Colon (tissue), 2 donors: Measurements from ENCODE around the gene CALD1.
"Not testable (repeated sequence)": the region's sequence is repeated elsewhere in the genome, so short reads cannot be mapped to it uniquely, and the experiment has no call there.

ENCODE experiments used
- FAIRE-seq: peaks from 2 replicates; lab custom pipeline; 2012; peaks lifted over from hg19 to GRCh38; lab: Jason Lieb, UNC
- donor health status: control.
- donor health status: control.

CALD1 gene

DNA sequence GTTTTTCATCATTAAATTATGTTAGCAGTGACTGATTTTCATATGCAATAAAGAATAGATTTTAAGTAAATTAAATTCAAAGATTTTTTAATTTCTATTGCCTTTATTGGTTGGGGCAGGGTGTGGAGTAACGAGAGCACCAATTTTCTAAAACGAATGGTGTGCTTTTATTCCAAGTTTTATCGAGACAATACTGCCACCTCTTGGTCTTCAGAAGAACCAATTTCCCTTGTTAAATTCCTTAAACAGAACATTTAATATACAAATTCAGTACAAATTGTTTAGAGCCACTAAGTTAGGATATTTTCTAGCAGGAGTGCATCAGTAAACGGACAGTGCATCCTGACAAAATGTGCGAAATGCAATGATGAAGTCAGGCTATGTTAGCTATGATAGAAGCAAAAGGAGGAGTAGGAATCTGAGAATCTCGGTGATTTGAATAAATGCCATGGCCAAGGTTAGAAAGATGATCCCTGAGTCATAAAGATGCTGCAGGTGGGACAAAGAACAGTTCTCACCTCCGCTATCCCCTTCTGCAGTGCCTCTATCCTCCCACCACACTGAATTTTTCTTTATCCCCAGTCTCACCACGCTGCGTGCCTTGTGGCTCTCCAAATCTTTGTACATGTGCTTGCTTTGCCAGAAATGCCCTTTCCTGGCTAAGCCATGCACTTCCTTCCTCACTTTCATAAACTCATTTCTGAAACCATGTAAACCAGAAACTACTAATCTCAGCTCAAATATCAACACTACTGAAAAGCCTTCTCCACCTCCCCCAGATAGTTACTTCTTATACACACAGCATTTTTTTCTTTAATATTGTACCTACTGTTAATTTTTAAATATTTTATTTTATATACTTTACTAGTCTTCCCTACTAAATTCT, 175.0 kb downstream of the CALD1 start:
- FAIRE-seq, result no peak

DNA sequence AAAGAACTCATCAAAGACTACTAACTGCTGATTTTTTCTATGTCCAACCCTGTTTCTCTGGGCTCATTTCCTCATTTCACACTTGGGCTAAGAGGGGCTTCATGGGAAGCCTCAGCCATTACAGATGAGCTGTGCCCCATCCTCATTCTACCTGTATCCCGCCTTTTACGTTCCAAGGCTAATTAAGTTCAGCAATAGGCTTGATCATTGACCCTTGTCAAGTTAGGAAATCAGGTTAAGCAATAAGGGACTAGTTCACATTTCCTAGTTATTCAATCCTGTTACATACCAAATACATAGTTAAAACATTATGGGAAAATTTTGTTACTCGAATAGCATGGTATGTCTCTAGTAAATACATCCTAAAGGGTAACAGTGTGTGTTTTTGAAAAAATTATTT, 177.6 kb downstream of the CALD1 start:
- no peak for FAIRE-seq

DNA sequence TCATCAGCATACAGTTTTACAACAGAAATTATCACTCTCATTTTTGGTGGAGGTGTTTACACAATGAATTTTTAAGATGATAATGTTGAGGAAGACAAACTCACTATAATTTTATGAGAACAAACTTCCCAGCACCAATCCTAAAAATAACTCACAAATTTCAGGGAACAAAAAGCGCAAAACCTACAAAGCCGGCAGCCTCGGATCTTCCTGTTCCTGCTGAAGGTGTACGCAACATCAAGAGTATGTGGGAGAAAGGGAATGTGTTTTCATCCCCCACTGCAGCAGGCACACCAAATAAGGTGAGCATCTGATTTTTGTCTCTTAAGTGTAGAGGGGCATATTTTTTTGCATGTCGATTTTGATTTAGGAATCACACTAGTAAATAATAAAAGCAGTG, 180.4 kb downstream of the CALD1 start:
- no peak for FAIRE-seq

- FAIRE-seq, result no peak
These were observed 182.9 kb downstream of the CALD1 start for GRCh38 chr7:134962270-134962780.

DNA sequence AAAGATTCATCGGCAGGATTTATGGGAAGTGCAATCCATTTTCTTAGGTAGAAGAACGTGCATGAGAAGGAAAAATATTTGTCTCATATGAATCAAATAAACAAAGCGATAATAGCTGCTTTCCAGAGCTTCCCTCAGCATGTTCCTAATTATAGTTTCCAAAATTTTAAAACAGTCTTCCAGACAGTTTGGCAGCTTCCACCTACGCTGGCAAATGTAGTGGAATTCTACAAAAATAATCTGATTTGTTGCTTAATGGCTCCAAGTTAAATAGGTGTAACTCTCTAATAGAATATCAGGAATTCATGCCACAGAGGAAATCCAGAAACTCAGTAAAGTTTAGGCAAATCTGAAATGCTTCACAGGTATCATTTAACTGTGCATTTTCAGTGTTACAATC, 183.6 kb downstream of the CALD1 start:
- FAIRE-seq, result no peak

GRCh38 chr7:134966691-134967090, 187.3 kb downstream of the CALD1 start:
- FAIRE-seq, result no peak

DNA sequence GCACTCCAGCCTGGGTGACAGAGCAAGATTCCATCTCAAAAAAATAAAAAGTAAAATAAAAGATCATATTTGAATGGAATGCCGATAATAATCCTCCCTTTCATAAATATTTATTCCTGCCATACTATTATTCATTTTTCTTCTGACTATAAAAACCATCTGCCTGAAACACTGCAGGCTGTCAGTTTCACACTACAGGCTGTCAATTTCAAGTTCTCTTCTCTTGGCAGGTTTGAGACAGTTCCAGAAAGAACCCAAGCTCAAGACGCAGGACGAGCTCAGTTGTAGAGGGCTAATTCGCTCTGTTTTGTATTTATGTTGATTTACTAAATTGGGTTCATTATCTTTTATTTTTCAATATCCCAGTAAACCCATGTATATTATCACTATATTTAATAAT, 188.7 kb downstream of the CALD1 start:
- no peak for FAIRE-seq

DNA sequence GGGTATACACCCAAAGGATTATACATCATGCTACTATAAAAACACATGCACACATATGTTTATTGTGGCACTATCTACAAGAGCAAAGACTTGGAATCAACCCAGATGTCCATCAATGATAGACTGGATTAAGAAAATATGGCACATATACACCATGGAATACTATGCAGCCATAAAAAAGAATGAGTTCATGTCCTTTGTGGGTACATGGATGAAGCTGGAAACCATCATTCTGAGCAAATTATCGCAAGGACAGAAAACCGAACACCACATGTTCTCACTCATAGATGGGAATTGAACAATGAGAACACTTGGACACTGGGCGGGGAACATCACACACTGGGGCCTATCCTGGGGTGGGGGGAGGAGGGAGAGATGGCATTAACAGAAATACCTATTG, 202.2 kb downstream of the CALD1 start:
- not testable (repeated sequence) for FAIRE-seq

DNA sequence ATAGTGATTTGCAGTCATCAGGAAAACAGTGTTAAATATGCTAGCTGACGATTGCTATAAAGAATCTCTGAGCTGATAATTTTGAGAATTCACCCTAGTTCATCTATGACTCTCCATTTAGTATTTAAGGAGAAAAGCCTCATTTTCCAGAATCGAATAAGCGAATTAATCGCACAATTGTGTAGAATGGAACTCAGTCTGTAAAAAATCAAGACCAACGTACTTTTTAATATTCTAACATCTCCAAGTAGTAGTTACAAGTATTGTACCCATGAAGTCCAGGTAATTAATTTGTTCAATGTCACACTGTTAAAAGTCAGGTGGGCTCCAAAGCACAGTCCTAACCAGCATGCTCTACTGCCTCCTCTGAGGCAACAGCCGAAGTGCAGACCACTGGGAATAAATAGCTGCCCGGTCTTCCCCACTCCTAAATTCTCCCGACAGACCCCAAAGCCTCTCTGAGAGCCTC, 206.5 kb downstream of the CALD1 start:
- FAIRE-seq, result no peak

GRCh38 chr7:134986363-134987251, 207.2 kb downstream of the CALD1 start, which contains the start of gene AGBL3:
AGBL3 (plus strand) TSS chr7:134986508; CDS start chr7:134987934, 1,426 bp downstream.
- no peak for FAIRE-seq

GRCh38 chr7:134988161-134988560, 208.7 kb downstream of the CALD1 start:
- no peak for FAIRE-seq

- FAIRE-seq, result no peak
These were observed 212.3 kb downstream of the CALD1 start for GRCh38 chr7:134991469-134992339.

GRCh38 chr7:134992626-134993179, 213.3 kb downstream of the CALD1 start:
- FAIRE-seq, result no peak

DNA sequence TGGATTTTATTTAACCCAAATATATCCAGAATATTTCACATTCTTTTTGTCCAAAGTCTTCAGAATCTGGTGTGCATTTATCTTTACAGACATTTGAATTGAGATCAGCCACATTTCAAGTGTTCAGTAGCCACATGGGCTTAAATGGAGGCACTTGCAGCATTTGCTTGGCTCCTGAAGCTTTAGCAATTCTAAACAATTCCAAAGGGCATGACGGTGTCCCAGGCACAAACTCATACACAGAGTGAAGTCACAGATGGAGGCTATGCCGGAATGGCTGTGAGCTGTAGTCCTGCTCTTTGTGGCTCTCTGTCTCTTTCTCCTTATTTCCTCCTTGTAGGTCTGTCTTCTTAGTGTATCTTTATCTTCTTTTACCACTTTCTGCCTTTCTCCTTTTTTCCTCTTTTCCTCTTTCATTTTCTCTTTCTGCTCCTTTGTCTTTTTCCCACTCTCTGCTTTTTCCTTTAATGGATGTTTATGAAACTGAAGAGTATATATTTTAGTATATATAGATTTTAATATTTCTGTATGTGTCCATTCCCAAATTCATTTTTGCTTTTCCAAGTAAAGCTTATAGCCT, 214.5 kb downstream of the CALD1 start:
- no peak for FAIRE-seq

GRCh38 chr7:134995239-134996096, 216.0 kb downstream of the CALD1 start:
- FAIRE-seq, result no peak

GRCh38 chr7:134996097-134996550, 216.7 kb downstream of the CALD1 start:
- no peak for FAIRE-seq

DNA sequence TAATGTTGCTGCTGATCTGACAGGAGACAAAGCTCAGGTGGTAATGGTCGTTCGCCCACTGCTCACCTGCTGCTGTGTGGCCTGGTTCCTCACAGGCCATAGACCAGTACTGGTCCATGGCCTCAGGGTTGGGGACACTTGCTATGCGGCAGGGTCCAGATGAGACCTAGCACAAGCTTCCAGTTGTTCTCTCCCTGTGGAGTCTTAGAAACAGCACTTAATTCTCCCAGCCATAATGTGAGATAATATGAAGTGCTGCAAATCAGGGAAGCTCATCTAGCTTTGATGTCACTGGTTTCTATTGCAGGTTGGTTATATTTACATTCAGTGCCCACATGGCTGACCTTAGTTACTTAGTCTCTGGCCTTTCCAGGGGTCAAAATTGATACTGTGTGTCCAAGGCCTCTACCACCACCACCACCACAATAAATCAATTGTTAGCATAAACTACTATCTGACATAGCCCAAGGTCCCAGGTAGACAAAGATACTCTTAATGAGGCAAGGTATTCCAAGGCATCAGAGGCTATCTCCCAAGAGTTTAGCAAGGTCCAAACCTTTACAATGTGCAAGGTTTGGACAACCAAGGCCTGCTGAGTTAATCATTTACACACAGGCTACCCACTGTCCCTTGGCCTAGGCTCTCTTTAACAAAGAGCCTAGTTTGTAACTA, 217.9 kb downstream of the CALD1 start:
- FAIRE-seq, result no peak

DNA sequence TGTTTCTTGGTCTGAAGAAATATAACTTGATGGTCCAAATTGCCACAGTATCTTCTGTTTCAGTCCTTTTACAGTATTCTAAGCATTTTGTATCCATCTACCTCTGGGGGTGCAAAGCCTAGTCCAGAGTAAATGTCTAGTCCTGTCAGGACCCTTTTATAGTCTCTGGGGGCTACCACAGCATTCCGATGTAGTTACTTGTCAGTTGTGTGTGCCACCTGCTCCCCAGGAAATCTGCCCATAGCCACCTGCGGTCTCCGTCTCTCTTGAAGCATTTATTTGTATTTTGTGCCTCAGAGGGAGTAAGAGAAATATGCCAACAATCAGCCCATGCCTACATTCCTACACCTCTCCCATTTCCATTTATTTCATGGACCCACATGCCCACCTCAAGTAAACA, 219.7 kb downstream of the CALD1 start:
- FAIRE-seq, result no peak
